HFFc6 (cell line): ENCODE data around the gene OPRD1. TPM values are rescaled to one million over a fixed set of nuclear protein-coding genes. Genes with fewer than 3 reads are reported as not detected.
"Not testable (repeated sequence)": the region's sequence is repeated elsewhere in the genome, so short reads cannot be mapped to it uniquely, and the experiment has no call there.

ENCODE experiments used
- DNase-seq: peaks from one replicate; pipeline ENCODE4 v3.0.0-alpha.2; 2018
- H3K27ac Mint-ChIP-seq: 2 replicates; pipeline ENCODE4 v1.8.0; 2020; ENCODE audit warnings: mild to moderate bottlenecking, mixed read lengths
- H3K27me3 Mint-ChIP-seq: 2 replicates; pipeline ENCODE4 v1.8.0; 2021; ENCODE audit warnings: mild to moderate bottlenecking, moderate library complexity, mixed read lengths; ENCODE audit not compliant: insufficient read depth
- H3K36me3 Mint-ChIP-seq: 2 replicates; pipeline ENCODE4 v1.8.0; 2021; ENCODE audit warnings: low read depth, mixed read lengths
- H3K4me1 Mint-ChIP-seq: 2 replicates; pipeline ENCODE4 v1.8.0; 2020; ENCODE audit warnings: low read depth, mixed read lengths
- H3K4me3 Mint-ChIP-seq: 2 replicates; pipeline ENCODE4 v1.8.0; 2020; ENCODE audit warnings: mild to moderate bottlenecking, moderate library complexity, mixed read lengths
- H3K9me3 Mint-ChIP-seq: 2 replicates; pipeline ENCODE4 v1.8.0; 2020; ENCODE audit warnings: mild to moderate bottlenecking, mixed read lengths
- CTCF ChIP-seq: fragments of 200-600 bp; sonication (generic); IDR thresholded peaks from 2 replicates; pipeline ENCODE4 v1.5.0; 2021; ENCODE audit warnings: antibody characterized with exemption, mild to moderate bottlenecking
- total RNA-seq, 6 experiments: library from RNA; stranded (reverse); fragmentation: NEBNext Ultra II Directional; extraction: Animal tissue kit (Norgen Biotek cat#: 25700); gene quantifications; 2 replicates in 1 of 6; 3 replicates in 5 of 6; pipeline ENCODE4 v1.2.3, GENCODE V29; 2021

Gene OPRD1
- total RNA-seq, 6 experiments from 2014 or later: not detected

- Mint-ChIP-seq H3K4me1 (no peaks in the 10 kb centered on the region), H3K27me3 (peaks cover 45% of the 10 kb centered on the region), H3K27ac (no peak overlapping the region), H3K36me3 (no peaks in the 10 kb centered on the region), H3K4me3 (no peak overlapping the region), H3K9me3 (no peaks in the 10 kb centered on the region)
- no peak for DNase-seq
- peak; percentile 56 for TF ChIP-seq CTCF
Observed at GRCh38 chr1:28792644-28793121, 19.3 kb upstream of the OPRD1 start.

GRCh38 chr1:28794582-28794981 lies 17.4 kb upstream of the OPRD1 start:
- peaks cover 39% of the 10 kb centered on the region for H3K27me3 Mint-ChIP-seq
- H3K36me3 Mint-ChIP-seq: not testable (repeated sequence)

GRCh38 chr1:28796352-28797211 lies 15.4 kb upstream of the OPRD1 start:
- H3K9me3 Mint-ChIP-seq: no peaks in the 10 kb centered on the region
- no peak for DNase-seq
- no peak for TF ChIP-seq CTCF
- H3K4me3 Mint-ChIP-seq: no peak overlapping the region
- H3K27me3 Mint-ChIP-seq: peaks cover 27% of the 10 kb centered on the region
- H3K36me3 Mint-ChIP-seq: no peaks in the 10 kb centered on the region
- H3K4me1 Mint-ChIP-seq: no peaks in the 10 kb centered on the region
- no peak overlapping the region for H3K27ac Mint-ChIP-seq

More at GRCh38 chr1:28794582-28794981, 17.4 kb upstream of the OPRD1 start:
- not testable (repeated sequence) for H3K27ac Mint-ChIP-seq, H3K4me3 Mint-ChIP-seq, H3K4me1 Mint-ChIP-seq, DNase-seq, H3K9me3 Mint-ChIP-seq

- no peaks in the 10 kb centered on the region; the same call in 1 of the 2 replicates for H3K9me3 Mint-ChIP-seq
- TF ChIP-seq CTCF: no peak
- no peaks in the 10 kb centered on the region for H3K36me3 Mint-ChIP-seq
- no peak overlapping the region for H3K27ac Mint-ChIP-seq
- no peaks in the 10 kb centered on the region for H3K4me1 Mint-ChIP-seq
- peaks cover 23% of the 10 kb centered on the region for H3K27me3 Mint-ChIP-seq
- no peak for DNase-seq
- H3K4me3 Mint-ChIP-seq: no peak overlapping the region
Observed at GRCh38 chr1:28800324-28800723, 11.6 kb upstream of the OPRD1 start.

- no peak for TF ChIP-seq CTCF
- Mint-ChIP-seq H3K4me1 (no peaks in the 10 kb centered on the region), H3K9me3 (no peaks in the 10 kb centered on the region; the same call in 1 of the 2 replicates), H3K4me3 (no peak overlapping the region), H3K36me3 (no peaks in the 10 kb centered on the region), H3K27ac (no peak overlapping the region), H3K27me3 (peaks cover 32% of the 10 kb centered on the region)
- DNase-seq: no peak
Observed at GRCh38 chr1:28801461-28801860, 10.5 kb upstream of the OPRD1 start.

GRCh38 chr1:28803051-28803450 lies 8.9 kb upstream of the OPRD1 start:
- no peaks in the 10 kb centered on the region; the same call in 1 of the 2 replicates for H3K9me3 Mint-ChIP-seq
- TF ChIP-seq CTCF: no peak
- no peak overlapping the region for H3K4me3 Mint-ChIP-seq
- H3K36me3 Mint-ChIP-seq: no peaks in the 10 kb centered on the region
- peaks cover 22% of the 10 kb centered on the region for H3K27me3 Mint-ChIP-seq
- H3K27ac Mint-ChIP-seq: no peak overlapping the region
- DNase-seq: no peak
- H3K4me1 Mint-ChIP-seq: no peaks in the 10 kb centered on the region
